Ishikawa (cell line): ENCODE data around the gene TTC4.

ENCODE experiments used
- CREB1 ChIP-seq: IDR thresholded peaks from 2 replicates; pipeline ENCODE4 v1.6.1; 2012; ENCODE audit warnings: low read depth
- MAX ChIP-seq: IDR thresholded peaks from 2 replicates; pipeline ENCODE4 v1.6.1; 2012
- RAD21 ChIP-seq: IDR thresholded peaks from 2 replicates; pipeline ENCODE4 v1.6.1; 2012; ENCODE audit warnings: low read depth
- TAF1 ChIP-seq: IDR thresholded peaks from 2 replicates; pipeline ENCODE4 v1.6.1; 2012; ENCODE audit warnings: low read depth, mild to moderate bottlenecking
- ZBTB7A ChIP-seq: IDR thresholded peaks from 2 replicates; pipeline ENCODE4 v1.6.1; 2012; ENCODE audit warnings: low read depth

- TF ChIP-seq MAX (no peak), CREB1 (no peak), RAD21 (peak; percentile 95), ZBTB7A (no peak), TAF1 (no peak)
These were observed 43.6 kb upstream of the TTC4 start for GRCh38 chr1:54671985-54672608.
